H1 (cell line): ENCODE measurements around the gene SSTR4. TPM values are rescaled to one million over a fixed set of nuclear protein-coding genes. Genes with fewer than 3 reads are reported as not detected.

Source experiments
- CTCF ChIA-PET: fragments of 300-600 bp; sonication (Branson Sonifier 250); formaldehyde crosslinking; loops from one replicate; lab custom pipeline; 2021; ENCODE audit not compliant: partially characterized antibody; lab: Charles Lee
- POLR2A ChIA-PET: fragments of 300-600 bp; sonication (Branson Sonifier 250); formaldehyde crosslinking; loops from one replicate; lab custom pipeline; 2021; ENCODE audit warnings: inconsistent platforms; ENCODE audit not compliant: partially characterized antibody; lab: Charles Lee
- DNase-seq, 2 experiments: peaks; one replicate each; pipeline versions ENCODE4 v3.0.0 to v3.0.0-alpha.2; 2010 to 2022; ENCODE audit warnings: low spot score in 2 of 2, low read depth in 1 of 2, mixed read lengths in 1 of 2
- FAIRE-seq: peaks from 2 replicates; lab custom pipeline; 2011; peaks lifted over from hg19 to GRCh38; lab: Jason Lieb, UNC
- H2AFZ ChIP-seq: 2 replicates; pipeline ENCODE4 v1.8.1; 2012; ENCODE audit warnings: low read length, inconsistent platforms
- H2AK5ac ChIP-seq: 2 replicates; pipeline ENCODE4 v1.6.1; 2013; ENCODE audit warnings: low read depth, low read length
- H2BK120ac ChIP-seq: replicated peaks from 2 replicates; pipeline ENCODE3; 2013; ENCODE audit warnings: low read depth, low read length, inconsistent platforms
- H2BK12ac ChIP-seq: 2 replicates; pipeline ENCODE4 v1.6.1; 2013; ENCODE audit warnings: low read depth, low read length
- H2BK15ac ChIP-seq: 2 replicates; pipeline ENCODE4 v1.6.1; 2013; ENCODE audit warnings: low read length
- H2BK20ac ChIP-seq: 2 replicates; pipeline ENCODE4 v1.6.1; 2013; ENCODE audit warnings: low read length
- H2BK5ac ChIP-seq: 2 replicates; pipeline ENCODE4 v1.6.1; 2013; ENCODE audit warnings: low read depth, low read length
- H3K14ac ChIP-seq: 2 replicates; pipeline ENCODE4 v1.6.1; 2013; ENCODE audit warnings: inconsistent platforms; ENCODE audit not compliant: insufficient read length
- H3K18ac ChIP-seq: 2 replicates; pipeline ENCODE4 v1.6.1; 2013; ENCODE audit warnings: low read length; ENCODE audit errors: extremely low read depth
- H3K23ac ChIP-seq: 2 replicates; pipeline ENCODE4 v1.6.1; 2013; ENCODE audit warnings: inconsistent platforms; ENCODE audit not compliant: insufficient read length
- H3K23me2 ChIP-seq: 2 replicates; pipeline ENCODE4 v1.6.1; 2013; ENCODE audit warnings: low read depth, low read length
- H3K27ac ChIP-seq: 2 replicates; pipeline ENCODE4 v1.6.1; 2011; ENCODE audit warnings: low read depth, low read length, inconsistent platforms
- H3K27me3 ChIP-seq, 4 experiments: replicated peaks in 1 of 4; 1 replicate in 1 of 4; 2 replicates in 3 of 4; pipeline versions ENCODE4 v1.6.1 to v1.8.1; 2011 to 2013; ENCODE audit warnings: low read length in 3 of 4, mild to moderate bottlenecking in 3 of 4, inconsistent platforms in 2 of 4, mixed read lengths in 2 of 4, moderate library complexity in 1 of 4; ENCODE audit not compliant: control insufficient read depth in 3 of 4, insufficient read depth in 3 of 4; ENCODE audit errors: extremely low read depth in 1 of 4
- H3K36me3 ChIP-seq, 4 experiments: 2 replicates each; pipeline versions ENCODE4 v1.6.1 to v1.8.1; 2011 to 2013; ENCODE audit warnings: mild to moderate bottlenecking in 4 of 4, low read length in 3 of 4, moderate library complexity in 2 of 4, control low read depth in 1 of 4, inconsistent platforms in 1 of 4; ENCODE audit not compliant: insufficient read depth in 4 of 4, control insufficient read depth in 2 of 4
- H3K4ac ChIP-seq: replicated peaks from 2 replicates; pipeline ENCODE3; 2013; ENCODE audit warnings: low read length, low read depth, mixed read lengths, inconsistent platforms; ENCODE audit not compliant: insufficient read length
- H3K4me1 ChIP-seq, 4 experiments: replicated peaks in 1 of 4; 1 replicate in 1 of 4; 2 replicates in 3 of 4; pipeline versions ENCODE4 v1.6.1 to v1.8.1; 2011 to 2013; ENCODE audit warnings: low read length in 3 of 4, inconsistent platforms in 2 of 4, mixed read lengths in 1 of 4; ENCODE audit not compliant: insufficient read depth in 4 of 4, control insufficient read depth in 3 of 4
- H3K4me2 ChIP-seq, 2 experiments: 2 replicates each; pipeline versions ENCODE4 v1.6.1 to v1.8.1; 2011 to 2013; ENCODE audit warnings: low read depth in 2 of 2, low read length in 2 of 2, control low read depth in 1 of 2, inconsistent platforms in 1 of 2, mild to moderate bottlenecking in 1 of 2; ENCODE audit not compliant: insufficient read depth in 1 of 2
- H3K4me3 ChIP-seq, 4 experiments: fragments of 200-600, 300-600 bp in 1 of 4; sonication (generic), shearing (Covaris generic), sonication (Bioruptor Twin) in 1 of 4; 2 replicates each; pipeline versions ENCODE4 v1.5.1 to v1.8.1; 2011 to 2016; ENCODE audit warnings: low read length in 4 of 4, low read depth in 3 of 4, control low read depth in 2 of 4, inconsistent platforms in 2 of 4, mild to moderate bottlenecking in 2 of 4, mixed read lengths in 1 of 4, moderate library complexity in 1 of 4; ENCODE audit not compliant: insufficient read depth in 2 of 4; ENCODE audit errors: extremely low read depth in 1 of 4
- H3K56ac ChIP-seq: replicated peaks from 2 replicates; pipeline ENCODE3; 2013; ENCODE audit warnings: low read depth, mild to moderate bottlenecking, mixed read lengths, low read length, inconsistent platforms; ENCODE audit not compliant: insufficient read length
- H3K79me1 ChIP-seq: 2 replicates; pipeline ENCODE4 v1.6.1; 2013; ENCODE audit warnings: low read depth, low read length, control low read depth
- H3K79me2 ChIP-seq, 2 experiments: 2 replicates each; pipeline versions ENCODE4 v1.6.1 to v1.8.1; 2012 to 2013; ENCODE audit warnings: low read length in 2 of 2, mild to moderate bottlenecking in 2 of 2, inconsistent platforms in 1 of 2; ENCODE audit not compliant: insufficient read depth in 2 of 2, control insufficient read depth in 1 of 2
- H3K9ac ChIP-seq, 4 experiments: replicated peaks in 1 of 4; 1 replicate in 1 of 4; 2 replicates in 3 of 4; pipeline versions ENCODE4 v1.6.1 to v1.8.1; 2011 to 2013; ENCODE audit warnings: low read depth in 3 of 4, low read length in 3 of 4, control low read depth in 2 of 4, mild to moderate bottlenecking in 2 of 4, moderate library complexity in 2 of 4, inconsistent platforms in 1 of 4; ENCODE audit errors: extremely low read depth in 1 of 4
- H3K9me3 ChIP-seq, 2 experiments: 2 replicates each; pipeline versions ENCODE4 v1.6.1 to v1.8.1; 2012 to 2013; ENCODE audit warnings: mild to moderate bottlenecking in 2 of 2, moderate library complexity in 2 of 2, control low read depth in 1 of 2, inconsistent platforms in 1 of 2, low read depth in 1 of 2, low read length in 1 of 2, mixed read lengths in 1 of 2; ENCODE audit not compliant: insufficient read depth in 2 of 2
- H4K20me1 ChIP-seq, 2 experiments: replicated peaks in 1 of 2; 2 replicates each; pipeline versions ENCODE3 to v1.8.1; 2011 to 2013; ENCODE audit warnings: inconsistent platforms in 2 of 2, low read length in 2 of 2, mild to moderate bottlenecking in 1 of 2; ENCODE audit not compliant: insufficient read depth in 2 of 2, control insufficient read depth in 1 of 2
- H4K5ac ChIP-seq: 2 replicates; pipeline ENCODE4 v1.6.1; 2013; ENCODE audit warnings: low read length, low read depth, mixed read lengths, inconsistent platforms; ENCODE audit not compliant: insufficient read length
- H4K8ac ChIP-seq: 2 replicates; pipeline ENCODE4 v1.8.0; 2013; ENCODE audit warnings: mild to moderate bottlenecking, moderate library complexity, low read length, inconsistent platforms; ENCODE audit not compliant: insufficient read depth; ENCODE audit errors: extremely low read depth
- H4K91ac ChIP-seq: replicated peaks from 2 replicates; pipeline ENCODE3; 2013; ENCODE audit warnings: low read length, mixed read lengths, inconsistent platforms; ENCODE audit not compliant: insufficient read length
- BCL11A ChIP-seq, 2 experiments: IDR thresholded peaks; one replicate each; pipeline ENCODE4 v1.6.1; 2011; ENCODE audit warnings: low read depth in 2 of 2, low read length in 2 of 2, mild to moderate bottlenecking in 2 of 2
- CBX8 ChIP-seq: fragments of 300-800, 300-1000 bp; sonication (generic); IDR thresholded peaks from 2 replicates; pipeline ENCODE4 v1.7.1; 2016; ENCODE audit warnings: low read depth, low read length, borderline replicate concordance
- EZH2 ChIP-seq: fragments of 200-600 bp; sonication (generic); IDR thresholded peaks from 2 replicates; pipeline ENCODE4 v1.7.1; 2012; ENCODE audit warnings: low read depth, mild to moderate bottlenecking, moderate library complexity, low read length, inconsistent platforms; ENCODE audit not compliant: severe bottlenecking
- HDAC6 ChIP-seq: IDR thresholded peaks from one replicate; pipeline ENCODE4 v1.7.1; 2012; ENCODE audit warnings: low read depth, mild to moderate bottlenecking, inconsistent platforms, low read length, moderate library complexity
- KDM4A ChIP-seq: IDR thresholded peaks from one replicate; pipeline ENCODE4 v1.7.1; 2012; ENCODE audit warnings: low read depth, mild to moderate bottlenecking, moderate library complexity, low read length, inconsistent platforms; ENCODE audit not compliant: severe bottlenecking
- KDM5A ChIP-seq: fragments of 200-600 bp; IDR thresholded peaks from 2 replicates; pipeline ENCODE4 v1.7.1; 2012; ENCODE audit warnings: mild to moderate bottlenecking, low read length, inconsistent platforms, mixed read lengths
- RAD21 ChIP-seq, 2 experiments: IDR thresholded peaks in 1 of 2; conservative IDR thresholded peaks in 1 of 2; 2 replicates each; pipeline ENCODE4 v1.6.1; 2011; ENCODE audit warnings: low read depth in 2 of 2, low read length in 2 of 2, improper control_type of control experiment in 1 of 2, inconsistent platforms in 1 of 2, mild to moderate bottlenecking in 1 of 2, moderate library complexity in 1 of 2
- SRF ChIP-seq: IDR thresholded peaks from 2 replicates; pipeline ENCODE4 v1.6.1; 2011; ENCODE audit warnings: mild to moderate bottlenecking, low read depth, low read length, moderate library complexity
- YY1 ChIP-seq: IDR thresholded peaks from 2 replicates; pipeline ENCODE4 v1.6.1; 2011; ENCODE audit warnings: low read depth, mild to moderate bottlenecking, low read length
- WGBS, 2 experiments: shearing (Covaris generic) in 1 of 2; methylation state at CpG; one replicate each; pipeline versions ENCODE4 v1.1.6 to v1.1.7; 2013 to 2015; ENCODE audit warnings: low lambda C conversion rate in 2 of 2, mixed read lengths in 2 of 2, inconsistent platforms in 1 of 2, low coverage in 1 of 2, missing lambda C conversion rate in 1 of 2; ENCODE audit not compliant: insufficient replicate concordance in 2 of 2, insufficient coverage in 1 of 2, insufficient read length in 1 of 2; ENCODE audit errors: extremely low coverage in 1 of 2, missing lambda C conversion rate in 1 of 2; 5-methylcytosine and 5-hydroxymethylcytosine counted together
- polyA plus RNA-seq, 7 experiments: library from polyadenylated mRNA; depleted of rRNA in 3 of 7; stranded (reverse) in 5 of 7; unstranded in 2 of 7; fragments of >200 nt in 5 of 7; fragments of 200-250 nt in 2 of 7; gene quantifications; 1 replicate in 5 of 7; 2 replicates in 1 of 7; 4 replicates in 1 of 7; pipeline versions ENCODE4 v1.2.1 to v1.2.3, GENCODE V29; 2011 to 2013; ENCODE audit warnings: missing spikeins in 2 of 7, mixed read lengths in 2 of 7
- total RNA-seq: library from RNA; stranded (reverse); fragmentation: NEBNext Ultra II Directional; extraction: Animal tissue kit (Norgen Biotek cat#: 25700); gene quantifications from 2 replicates; pipeline ENCODE4 v1.2.1, GENCODE V29; 2021
- TF ChIP-seq, protein P1 (sequence below), 3 experiments: IDR thresholded peaks; 1 replicate in 2 of 3; 2 replicates in 1 of 3; pipeline versions ENCODE4 v1.5.1 to v1.6.1; 2011; ENCODE audit warnings: low read length in 3 of 3, mild to moderate bottlenecking in 3 of 3, inconsistent platforms in 2 of 3, low read depth in 1 of 3, moderate library complexity in 1 of 3; ENCODE audit not compliant: insufficient read depth in 1 of 3; ENCODE audit errors: control extremely low read depth in 1 of 3

SSTR4 gene
- total and polyA plus RNA-seq, 2 of the 8 experiments (the other 6 are each of a cell fraction or from before 2014, with no cell fraction given), result 0.05 TPM; not detected in 1

DNA sequence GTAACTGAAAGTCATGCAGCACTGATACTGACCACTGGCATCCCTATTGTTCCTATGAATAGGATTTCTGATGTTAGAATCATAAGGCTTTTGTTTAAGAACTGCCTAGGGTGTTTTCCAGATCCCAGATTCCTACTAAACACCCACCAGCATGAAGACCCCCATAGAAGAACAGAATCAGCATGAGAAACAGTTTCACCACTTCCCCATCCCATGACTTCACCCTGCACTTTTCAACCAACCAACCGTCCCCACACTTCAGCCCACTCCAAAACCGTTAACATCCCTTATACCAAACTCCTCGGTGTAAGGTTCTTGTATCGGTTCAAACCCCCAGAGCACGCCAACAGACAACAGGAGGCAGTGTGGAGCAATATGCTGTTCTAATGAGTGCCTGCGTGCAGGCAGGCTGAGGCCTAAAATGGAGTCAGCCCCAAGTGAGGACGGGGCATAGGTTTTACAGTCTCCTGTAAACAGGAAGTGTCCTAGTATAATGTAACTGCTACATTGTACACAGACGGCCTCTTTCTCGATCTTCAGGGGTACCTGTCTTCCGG is 11.4 kb upstream of the SSTR4 start:
- no peak overlapping the region for H3K56ac ChIP-seq
- H2BK120ac ChIP-seq, result no peak overlapping the region
- no peak overlapping the region for H3K18ac ChIP-seq
- H2AK5ac ChIP-seq, result no peak overlapping the region
- H2BK5ac ChIP-seq, result no peak overlapping the region
- no peak overlapping the region for H3K14ac ChIP-seq
- H4K20me1 ChIP-seq, result no peaks in the 10 kb centered on the region
- H3K4me1 ChIP-seq, result no peaks in the 10 kb centered on the region
- 0 out of 2 replicates have a peak overlapping the region, but pooled peaks have one; percentile 39 for H2BK12ac ChIP-seq
- 80 to 100% methylated on average over 1 to 10 of the region's 10 CpGs for WGBS, 2 experiments
- no peak overlapping the region for H4K5ac ChIP-seq
- H3K4ac ChIP-seq, result no peak overlapping the region
- no peak for FAIRE-seq
- H3K23ac ChIP-seq, result no peak overlapping the region
- H3K27me3 ChIP-seq, result no peaks in the 10 kb centered on the region; a peak in 1 of 7 replicates
- no peak overlapping the region for H3K9ac ChIP-seq
- no peaks in the 10 kb centered on the region for H3K36me3 ChIP-seq
- no peak overlapping the region for H4K91ac ChIP-seq
- H2BK20ac ChIP-seq, result 0 out of 2 replicates have a peak overlapping the region, but pooled peaks have one; percentile 56
- DNase-seq, result peak in 1 of 2 experiments; percentile 57
- H3K23me2 ChIP-seq, result 0 out of 2 replicates have a peak, but pooled peaks cover 1% of the 10 kb centered on the region
- H2BK15ac ChIP-seq, result no peak overlapping the region
- H3K4me3 ChIP-seq, result no peak overlapping the region
- peak overlapping the region; percentile 68 for H2AFZ ChIP-seq
- no peaks in the 10 kb centered on the region for H3K79me2 ChIP-seq
- no peak overlapping the region for H4K8ac ChIP-seq
- no peaks in the 10 kb centered on the region for H3K9me3 ChIP-seq
- no peak for TF ChIP-seq SRF
- TF ChIP-seq RAD21 (IDR thresholded peaks at IDR 0.05 in 1 of 2, conservative IDR thresholded peaks at IDR 0.05 in 1 of 2; ENCODE audit: low read depth in 2 of 2, low read length in 2 of 2), result peak; percentile 52 to 58
- peak; percentile 82 for TF ChIP-seq YY1
- TF ChIP-seq KDM5A, result no peak
- no peak for TF ChIP-seq BCL11A (IDR thresholded peaks at IDR 0.05; ENCODE audit: low read depth in 2 of 2, low read length in 2 of 2)
- TF ChIP-seq EZH2, result no peak
- TF ChIP-seq, protein P1, sequence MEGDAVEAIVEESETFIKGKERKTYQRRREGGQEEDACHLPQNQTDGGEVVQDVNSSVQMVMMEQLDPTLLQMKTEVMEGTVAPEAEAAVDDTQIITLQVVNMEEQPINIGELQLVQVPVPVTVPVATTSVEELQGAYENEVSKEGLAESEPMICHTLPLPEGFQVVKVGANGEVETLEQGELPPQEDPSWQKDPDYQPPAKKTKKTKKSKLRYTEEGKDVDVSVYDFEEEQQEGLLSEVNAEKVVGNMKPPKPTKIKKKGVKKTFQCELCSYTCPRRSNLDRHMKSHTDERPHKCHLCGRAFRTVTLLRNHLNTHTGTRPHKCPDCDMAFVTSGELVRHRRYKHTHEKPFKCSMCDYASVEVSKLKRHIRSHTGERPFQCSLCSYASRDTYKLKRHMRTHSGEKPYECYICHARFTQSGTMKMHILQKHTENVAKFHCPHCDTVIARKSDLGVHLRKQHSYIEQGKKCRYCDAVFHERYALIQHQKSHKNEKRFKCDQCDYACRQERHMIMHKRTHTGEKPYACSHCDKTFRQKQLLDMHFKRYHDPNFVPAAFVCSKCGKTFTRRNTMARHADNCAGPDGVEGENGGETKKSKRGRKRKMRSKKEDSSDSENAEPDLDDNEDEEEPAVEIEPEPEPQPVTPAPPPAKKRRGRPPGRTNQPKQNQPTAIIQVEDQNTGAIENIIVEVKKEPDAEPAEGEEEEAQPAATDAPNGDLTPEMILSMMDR (IDR thresholded peaks at IDR 0.05; ENCODE audit: control extremely low read depth in 1 of 3, insufficient read depth in 1 of 3, low read depth in 1 of 3, low read length in 3 of 3), result peak; percentile 53 to 77 (median 62)
- TF ChIP-seq CBX8, result no peak
- TF ChIP-seq HDAC6, result no peak
- no peak for TF ChIP-seq KDM4A
- TF ChIP-seq, all 59 proteins: peak for 3
- POLR2A ChIA-PET, result no interaction called here
- no peak overlapping the region for H3K27ac ChIP-seq
- no peak overlapping the region for H3K4me2 ChIP-seq
- no peaks in the 10 kb centered on the region for H3K79me1 ChIP-seq
- CTCF ChIA-PET, result interaction anchor here (2.0 to 2.2 kb wide), 2 partner anchors 11 to 56 kb away, joined by 6 to 10 read pairs; partner anchors contain the start of gene SSTR4
